Subcutaneous abdominal adipose tissue (tissue), 5 donors: ENCODE measurements around the gene USP49.
A peak's percentile ranks its signal among the peaks of the same experiment; 100 is the strongest.

Source experiments
- H3K27ac ChIP-seq: one replicate; pipeline ENCODE4 v1.7.0; 2013; ENCODE audit warnings: low read depth, mild to moderate bottlenecking, inconsistent platforms, low read length, moderate library complexity
- H3K27me3 ChIP-seq, 5 donors: one replicate each; pipeline ENCODE4 v1.7.0; 2013; ENCODE audit warnings: low read length in 5 of 5, inconsistent platforms in 1 of 5; ENCODE audit not compliant: control insufficient read depth in 5 of 5, insufficient read depth in 4 of 5
- H3K36me3 ChIP-seq, 5 donors: one replicate each; pipeline ENCODE4 v1.7.0; 2013; ENCODE audit warnings: low read length in 5 of 5; ENCODE audit not compliant: control insufficient read depth in 5 of 5, insufficient read depth in 5 of 5
- H3K4me1 ChIP-seq, 5 donors: one replicate each; pipeline ENCODE4 v1.7.0; 2013; ENCODE audit warnings: low read length in 5 of 5, mild to moderate bottlenecking in 3 of 5, moderate library complexity in 1 of 5; ENCODE audit not compliant: control insufficient read depth in 5 of 5, insufficient read depth in 5 of 5
- H3K4me3 ChIP-seq, 5 donors: one replicate each; pipeline ENCODE4 v1.7.0; 2013; ENCODE audit warnings: low read length in 5 of 5, low read depth in 1 of 5
- H3K9ac ChIP-seq, 5 donors: one replicate each; pipeline ENCODE4 v1.7.0; 2013; ENCODE audit warnings: low read length in 5 of 5, mild to moderate bottlenecking in 4 of 5, moderate library complexity in 3 of 5
- H3K9me3 ChIP-seq, 5 donors: one replicate each; pipeline ENCODE4 v1.7.0; 2013; ENCODE audit warnings: low read length in 5 of 5; ENCODE audit not compliant: control insufficient read depth in 5 of 5
- donor health status: healthy.
- donor health status: healthy.
- donor health status: healthy.
- donor health status: healthy.
- donor health status: healthy.

The USP49 gene

GRCh38 chr6:41798901-41799558 is 96.1 kb downstream of the USP49 start:
- H3K9ac ChIP-seq: no peak overlapping the region
- H3K27ac ChIP-seq: no peak overlapping the region
- H3K9me3 ChIP-seq: no peaks in the 10 kb centered on the region
- no peaks in the 10 kb centered on the region for H3K4me1 ChIP-seq
- H3K4me3 ChIP-seq: no peak overlapping the region
- H3K27me3 ChIP-seq: no peaks in the 10 kb centered on the region
- H3K36me3 ChIP-seq: peaks cover 17 to 48% (median 22%) of the 10 kb centered on the region in 5 donors

DNA sequence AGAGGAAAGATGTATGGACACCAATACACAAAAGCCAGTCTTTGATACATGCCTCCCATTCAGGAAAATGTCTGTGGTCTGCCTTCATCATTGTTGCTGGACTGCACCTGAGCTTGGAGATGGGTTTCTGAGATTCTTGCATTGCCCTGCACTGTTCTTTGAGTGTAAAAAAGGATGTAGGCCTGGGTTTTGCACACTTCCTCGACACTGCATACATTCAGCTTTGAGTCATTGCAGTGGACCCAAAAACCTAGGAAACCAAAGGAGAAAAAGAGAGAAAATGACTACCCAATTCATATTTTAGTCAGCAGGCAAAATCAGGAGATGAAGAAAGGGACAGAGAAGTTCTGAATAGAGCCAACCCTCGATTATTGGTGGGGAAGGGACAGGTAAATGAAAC is 98.7 kb downstream of the USP49 start:
- H3K4me1 ChIP-seq: no peaks in the 10 kb centered on the region
- no peak overlapping the region for H3K4me3 ChIP-seq
- peaks cover 19 to 64% (median 34%) of the 10 kb centered on the region in 5 donors for H3K36me3 ChIP-seq
- H3K9me3 ChIP-seq: no peaks in the 10 kb centered on the region
- no peak overlapping the region for H3K27ac ChIP-seq
- no peak overlapping the region for H3K9ac ChIP-seq
- no peaks in the 10 kb centered on the region for H3K27me3 ChIP-seq

DNA sequence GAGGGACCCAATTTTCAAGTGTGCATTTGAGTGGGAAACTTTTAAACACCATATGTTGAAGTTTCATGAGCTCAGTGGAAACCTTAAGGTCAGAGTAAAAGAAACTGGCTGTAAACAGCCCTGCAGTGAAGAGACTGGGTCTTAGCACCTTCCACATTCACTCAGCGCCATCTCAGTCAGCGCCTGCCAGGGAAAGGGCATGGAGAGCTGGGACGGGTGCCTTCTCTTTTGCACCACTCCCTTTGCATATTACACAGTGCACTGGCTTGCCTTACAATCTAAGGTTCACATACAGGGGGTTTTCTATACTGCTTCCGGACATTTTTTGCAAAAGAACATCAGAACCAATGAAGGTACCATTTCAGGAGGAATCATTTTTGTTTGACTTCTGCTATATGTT is 103.2 kb downstream of the USP49 start:
- H3K27me3 ChIP-seq: no peaks in the 10 kb centered on the region
- no peak overlapping the region for H3K9ac ChIP-seq
- H3K9me3 ChIP-seq: no peaks in the 10 kb centered on the region
- no peak overlapping the region for H3K27ac ChIP-seq
- peaks cover 0 to 8% (median 8%) of the 10 kb centered on the region in 5 donors for H3K4me1 ChIP-seq
- no peak overlapping the region for H3K4me3 ChIP-seq
- H3K36me3 ChIP-seq: peaks cover 26 to 65% (median 42%) of the 10 kb centered on the region in 5 donors

- H3K4me3 ChIP-seq: no peak overlapping the region
- H3K9ac ChIP-seq: no peak overlapping the region
Observed at GRCh38 chr6:41791305-41791704, 103.9 kb downstream of the USP49 start.

DNA sequence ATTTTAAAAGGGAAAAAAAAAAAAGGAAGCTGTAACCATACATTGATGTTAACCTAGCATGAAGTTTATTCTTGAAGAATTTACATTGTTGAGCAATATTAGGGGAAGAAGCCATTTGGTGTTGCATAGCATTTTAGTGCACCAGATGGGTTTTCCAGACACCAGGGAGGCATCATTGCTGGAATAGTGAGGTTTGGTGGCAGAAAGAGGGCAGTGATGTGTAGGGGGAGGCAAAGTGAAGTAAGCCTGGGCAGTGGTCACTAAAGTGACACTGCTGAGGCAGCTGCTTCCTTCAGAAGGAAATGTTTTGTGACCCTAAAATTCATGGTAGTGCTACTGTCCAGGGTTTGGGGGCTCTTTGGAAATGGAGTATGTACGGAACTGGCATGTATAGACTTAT is 105.1 kb downstream of the USP49 start:
- H3K4me3 ChIP-seq: no peak overlapping the region
- no peaks in the 10 kb centered on the region for H3K27me3 ChIP-seq
- no peaks in the 10 kb centered on the region for H3K9me3 ChIP-seq
- H3K27ac ChIP-seq: no peak overlapping the region
- no peak overlapping the region for H3K9ac ChIP-seq
- H3K36me3 ChIP-seq: peaks cover 19 to 52% (median 36%) of the 10 kb centered on the region in 5 donors
- peaks cover 3 to 26% (median 25%) of the 10 kb centered on the region in 5 donors for H3K4me1 ChIP-seq

More at GRCh38 chr6:41791305-41791704, 103.9 kb downstream of the USP49 start:
- peaks cover 23 to 60% (median 42%) of the 10 kb centered on the region in 5 donors for H3K36me3 ChIP-seq
- H3K9me3 ChIP-seq: no peaks in the 10 kb centered on the region
- H3K4me1 ChIP-seq: peaks cover 0 to 14% (median 12%) of the 10 kb centered on the region in 5 donors
- no peak overlapping the region for H3K27ac ChIP-seq
- no peaks in the 10 kb centered on the region for H3K27me3 ChIP-seq

DNA sequence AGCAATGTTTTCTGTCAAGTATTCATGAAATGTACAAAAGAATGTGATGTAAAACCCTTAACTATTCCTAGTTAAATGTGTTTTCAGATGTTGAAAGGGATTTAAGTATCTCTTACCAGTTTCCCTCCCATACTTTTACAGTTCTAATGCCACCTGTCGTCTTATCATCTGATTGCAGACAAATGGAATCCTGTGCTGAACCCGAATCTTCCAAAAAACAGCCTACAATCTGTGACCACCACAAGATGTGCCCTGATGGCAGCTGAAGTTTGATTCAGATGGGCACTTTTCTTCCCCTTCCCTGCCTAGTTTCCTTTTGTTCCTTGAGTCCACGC is 105.8 kb downstream of the USP49 start:
- H3K36me3 ChIP-seq: peaks cover 15 to 45% (median 31%) of the 10 kb centered on the region in 5 donors
- H3K4me1 ChIP-seq: peaks cover 4 to 31% (median 30%) of the 10 kb centered on the region in 5 donors
- H3K9ac ChIP-seq: peak overlapping the region in 1 of 5 donors; percentile 3

GRCh38 chr6:41787219-41787917 is 107.8 kb downstream of the USP49 start, which contains the start of gene TOMM6:
TSS of gene TOMM6 (plus strand) at chr6:41787694. CDS start at chr6:41787698, 4 bp downstream.
- Histone ChIP-seq H3K9me3 (no peaks in the 10 kb centered on the region), H3K9ac (peak within 1 kb of the TSS; percentile 95 to 100 (median 99)), H3K27me3 (no peaks in the 10 kb centered on the region), H3K27ac (peak within 1 kb of the TSS; percentile 96), H3K36me3 (peaks cover 15 to 36% (median 28%) of the 10 kb centered on the region in 5 donors), H3K4me1 (peaks cover 4 to 34% (median 31%) of the 10 kb centered on the region in 5 donors), H3K4me3 (peak within 1 kb of the TSS; percentile 81 to 99 (median 96))

More for the DNA sequence above, 105.8 kb downstream of the USP49 start:
- no peak overlapping the region for H3K4me3 ChIP-seq
- H3K27me3 ChIP-seq: no peaks in the 10 kb centered on the region
- no peak overlapping the region for H3K27ac ChIP-seq
- no peaks in the 10 kb centered on the region for H3K9me3 ChIP-seq

- Histone ChIP-seq H3K9ac (peak overlapping the region; percentile 89 to 100 (median 99)), H3K27ac (peak overlapping the region; percentile 96), H3K4me1 (peaks cover 4 to 39% (median 34%) of the 10 kb centered on the region in 5 donors), H3K9me3 (no peaks in the 10 kb centered on the region), H3K4me3 (peak overlapping the region; percentile 81 to 99 (median 96)), H3K27me3 (no peaks in the 10 kb centered on the region), H3K36me3 (peaks cover 12 to 29% (median 21%) of the 10 kb centered on the region in 5 donors)
Observed at GRCh38 chr6:41786451-41787218, 108.5 kb downstream of the USP49 start.

DNA sequence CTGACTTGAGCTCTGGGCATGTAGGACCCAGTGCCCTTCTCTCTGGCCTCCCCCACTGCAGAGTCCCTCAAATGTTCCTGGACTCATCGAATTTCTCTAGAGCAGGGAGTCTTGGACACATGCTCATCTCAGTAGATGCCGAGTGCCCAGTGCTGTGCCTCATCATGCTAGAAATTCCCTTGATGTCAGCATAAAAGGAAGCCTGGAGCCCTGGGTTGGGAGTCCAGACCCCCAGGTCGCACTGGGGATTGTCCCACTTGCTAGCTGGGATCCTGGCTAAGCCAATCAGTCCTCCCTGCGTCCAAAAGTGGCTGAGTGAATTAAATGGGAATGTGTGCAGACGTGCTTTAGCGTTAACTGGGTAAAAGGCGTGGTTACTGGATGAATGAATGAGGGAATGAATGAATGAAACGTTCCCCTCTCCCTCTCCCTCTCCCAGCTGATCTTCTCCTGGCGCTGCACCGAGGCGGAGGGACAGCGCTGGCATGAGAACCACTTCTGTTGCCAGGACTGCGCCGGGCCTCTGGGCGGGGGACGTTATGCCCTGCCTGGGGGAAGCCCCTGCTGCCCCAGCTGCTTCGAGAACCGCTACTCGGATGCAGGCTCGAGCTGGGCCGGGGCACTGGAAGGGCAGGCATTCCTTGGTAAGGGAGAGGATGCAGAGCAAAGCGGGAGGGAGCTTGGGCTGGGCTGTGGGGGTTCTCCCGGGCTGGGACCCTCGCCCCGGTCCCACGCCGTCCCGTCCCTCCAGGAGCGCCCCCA is 109.3 kb downstream of the USP49 start:
- H3K27ac ChIP-seq: peak overlapping the region; percentile 96
- H3K36me3 ChIP-seq: peaks cover 8 to 23% (median 16%) of the 10 kb centered on the region in 5 donors
- H3K9me3 ChIP-seq: no peaks in the 10 kb centered on the region
- peak overlapping the region in 4 of 5 donors; percentile 56 to 99 (median 88) for H3K4me3 ChIP-seq
- peaks cover 6 to 47% (median 41%) of the 10 kb centered on the region in 5 donors for H3K4me1 ChIP-seq
- peak overlapping the region in 4 of 5 donors; percentile 29 to 57 (median 52) for H3K9ac ChIP-seq
- H3K27me3 ChIP-seq: no peaks in the 10 kb centered on the region
